Peyer's patch (tissue), 4 donors: ENCODE results near the gene PPM1M. TPM values are rescaled to one million over a fixed set of nuclear protein-coding genes. Genes with fewer than 3 reads are reported as not detected.
A peak's percentile ranks its signal among the peaks of the same experiment; 100 is the strongest.

Experiments
- DNase-seq, 3 donors: peaks; one replicate each; pipeline ENCODE4 v3.0.0-alpha.2; 2017 to 2019
- H3K27ac ChIP-seq, 4 donors: fragments of 200-600 bp; sonication (generic); one replicate each; pipeline ENCODE4 v1.5.1; 2016 to 2019
- H3K27me3 ChIP-seq, 2 donors: fragments of 200-600 bp; sonication (generic); one replicate each; pipeline ENCODE4 v1.5.1; 2019
- H3K36me3 ChIP-seq, 3 donors: fragments of 200-600 bp; sonication (generic); one replicate each; pipeline ENCODE4 v1.5.1; 2016 to 2019
- H3K4me1 ChIP-seq, 4 donors: fragments of 200-600 bp; sonication (generic); one replicate each; pipeline ENCODE4 v1.5.1; 2016 to 2019
- H3K4me3 ChIP-seq, 4 donors: fragments of 200-600 bp; sonication (generic); 1 replicate in 3 of 4; 2 replicates in 1 of 4; pipeline ENCODE4 v1.5.1; 2016 to 2019; ENCODE audit warnings: mild to moderate bottlenecking in 1 of 4
- H3K9me3 ChIP-seq, 4 donors: fragments of 200-600 bp; sonication (generic); one replicate each; pipeline ENCODE4 v1.5.1; 2016 to 2019; ENCODE audit warnings: mild to moderate bottlenecking in 1 of 4
- POLR2A ChIP-seq, 2 donors: fragments of 450-650 bp; IDR thresholded peaks; one replicate each; pipeline ENCODE4 v1.5.1; 2017; ENCODE audit warnings: antibody characterized with exemption in 2 of 2, mild to moderate bottlenecking in 2 of 2, moderate library complexity in 2 of 2
- total RNA-seq, 4 donors: library from RNA; depleted of rRNA; stranded (reverse); fragments of >200 nt; gene quantifications; one replicate each; pipeline ENCODE4 v1.1.0, GENCODE V29; 2016
- TF ChIP-seq, protein P1 (sequence below), 6 experiments: fragments of 450-650 bp in 4 of 6; fragments of 200-600 bp in 2 of 6; sonication (generic) in 1 of 6; IDR thresholded peaks; one replicate each; pipeline ENCODE4 v1.5.1; 2017 to 2019; ENCODE audit warnings: antibody characterized with exemption in 6 of 6, mild to moderate bottlenecking in 3 of 6, moderate library complexity in 1 of 6

The PPM1M gene
- total RNA-seq, 4 donors from 2014 or later = 4.0 to 32.2 (median 6.7) TPM

GRCh38 chr3:52248816-52249547 lies 3.4 kb downstream of the PPM1M start:
- H3K27me3 ChIP-seq = no peaks in the 10 kb centered on the region
- peaks cover 0 to 37% (median 0%) of the 10 kb centered on the region in 3 donors for H3K36me3 ChIP-seq
- DNase-seq = peak in 1 of 3 donors; percentile 59
- TF ChIP-seq, protein P1, sequence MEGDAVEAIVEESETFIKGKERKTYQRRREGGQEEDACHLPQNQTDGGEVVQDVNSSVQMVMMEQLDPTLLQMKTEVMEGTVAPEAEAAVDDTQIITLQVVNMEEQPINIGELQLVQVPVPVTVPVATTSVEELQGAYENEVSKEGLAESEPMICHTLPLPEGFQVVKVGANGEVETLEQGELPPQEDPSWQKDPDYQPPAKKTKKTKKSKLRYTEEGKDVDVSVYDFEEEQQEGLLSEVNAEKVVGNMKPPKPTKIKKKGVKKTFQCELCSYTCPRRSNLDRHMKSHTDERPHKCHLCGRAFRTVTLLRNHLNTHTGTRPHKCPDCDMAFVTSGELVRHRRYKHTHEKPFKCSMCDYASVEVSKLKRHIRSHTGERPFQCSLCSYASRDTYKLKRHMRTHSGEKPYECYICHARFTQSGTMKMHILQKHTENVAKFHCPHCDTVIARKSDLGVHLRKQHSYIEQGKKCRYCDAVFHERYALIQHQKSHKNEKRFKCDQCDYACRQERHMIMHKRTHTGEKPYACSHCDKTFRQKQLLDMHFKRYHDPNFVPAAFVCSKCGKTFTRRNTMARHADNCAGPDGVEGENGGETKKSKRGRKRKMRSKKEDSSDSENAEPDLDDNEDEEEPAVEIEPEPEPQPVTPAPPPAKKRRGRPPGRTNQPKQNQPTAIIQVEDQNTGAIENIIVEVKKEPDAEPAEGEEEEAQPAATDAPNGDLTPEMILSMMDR (IDR thresholded peaks at IDR 0.05) = no peak
- TF ChIP-seq POLR2A (IDR thresholded peaks at IDR 0.05) = no peak
- H3K9me3 ChIP-seq = no peaks in the 10 kb centered on the region
- H3K27ac ChIP-seq = no peak overlapping the region
- peaks cover 3 to 26% (median 19%) of the 10 kb centered on the region in 4 donors for H3K4me1 ChIP-seq
- H3K4me3 ChIP-seq = no peak overlapping the region

GRCh38 chr3:52249683-52250082 lies 4.1 kb downstream of the PPM1M start:
- Histone ChIP-seq H3K4me3 (no peak overlapping the region), H3K4me1 (peaks cover 3 to 24% (median 19%) of the 10 kb centered on the region in 4 donors), H3K36me3 (peaks cover 0 to 42% (median 0%) of the 10 kb centered on the region in 3 donors), H3K27ac (no peak overlapping the region), H3K27me3 (no peaks in the 10 kb centered on the region), H3K9me3 (no peaks in the 10 kb centered on the region)
- TF ChIP-seq, protein P1 (IDR thresholded peaks at IDR 0.05) = no peak
- TF ChIP-seq POLR2A (IDR thresholded peaks at IDR 0.05) = no peak
- DNase-seq = peak in 1 of 3 donors; percentile 45

DNA sequence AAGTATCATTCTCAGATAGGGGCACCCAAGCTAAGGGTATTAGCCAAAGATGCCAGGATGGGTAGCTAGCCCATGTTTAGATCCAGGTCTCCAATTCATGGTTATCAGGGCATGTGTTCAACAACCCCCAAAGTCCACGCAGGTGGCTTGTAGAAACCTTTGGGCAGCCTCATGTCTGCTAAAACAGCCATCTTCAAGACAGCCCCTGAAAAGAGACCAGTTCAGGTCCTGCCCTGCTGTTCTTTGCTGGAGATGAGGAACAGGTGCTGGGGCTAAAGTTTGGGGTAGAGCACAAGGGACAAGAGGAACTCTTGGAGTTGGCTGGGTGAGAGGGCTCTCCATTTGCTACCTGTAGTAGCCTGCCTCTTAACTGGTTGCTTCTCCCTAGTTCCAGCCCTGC lies 4.6 kb downstream of the PPM1M start:
- H3K27me3 ChIP-seq = no peaks in the 10 kb centered on the region
- H3K9me3 ChIP-seq = no peaks in the 10 kb centered on the region
- peak in 1 of 3 donors; percentile 29 for DNase-seq
- H3K4me3 ChIP-seq = no peak overlapping the region
- peaks cover 2 to 22% (median 16%) of the 10 kb centered on the region in 4 donors for H3K4me1 ChIP-seq
- TF ChIP-seq POLR2A (IDR thresholded peaks at IDR 0.05) = no peak
- TF ChIP-seq, protein P1 (IDR thresholded peaks at IDR 0.05) = no peak
- peaks cover 0 to 46% (median 0%) of the 10 kb centered on the region in 3 donors for H3K36me3 ChIP-seq
- peak overlapping the region in 1 of 4 donors; percentile 42 for H3K27ac ChIP-seq

DNA sequence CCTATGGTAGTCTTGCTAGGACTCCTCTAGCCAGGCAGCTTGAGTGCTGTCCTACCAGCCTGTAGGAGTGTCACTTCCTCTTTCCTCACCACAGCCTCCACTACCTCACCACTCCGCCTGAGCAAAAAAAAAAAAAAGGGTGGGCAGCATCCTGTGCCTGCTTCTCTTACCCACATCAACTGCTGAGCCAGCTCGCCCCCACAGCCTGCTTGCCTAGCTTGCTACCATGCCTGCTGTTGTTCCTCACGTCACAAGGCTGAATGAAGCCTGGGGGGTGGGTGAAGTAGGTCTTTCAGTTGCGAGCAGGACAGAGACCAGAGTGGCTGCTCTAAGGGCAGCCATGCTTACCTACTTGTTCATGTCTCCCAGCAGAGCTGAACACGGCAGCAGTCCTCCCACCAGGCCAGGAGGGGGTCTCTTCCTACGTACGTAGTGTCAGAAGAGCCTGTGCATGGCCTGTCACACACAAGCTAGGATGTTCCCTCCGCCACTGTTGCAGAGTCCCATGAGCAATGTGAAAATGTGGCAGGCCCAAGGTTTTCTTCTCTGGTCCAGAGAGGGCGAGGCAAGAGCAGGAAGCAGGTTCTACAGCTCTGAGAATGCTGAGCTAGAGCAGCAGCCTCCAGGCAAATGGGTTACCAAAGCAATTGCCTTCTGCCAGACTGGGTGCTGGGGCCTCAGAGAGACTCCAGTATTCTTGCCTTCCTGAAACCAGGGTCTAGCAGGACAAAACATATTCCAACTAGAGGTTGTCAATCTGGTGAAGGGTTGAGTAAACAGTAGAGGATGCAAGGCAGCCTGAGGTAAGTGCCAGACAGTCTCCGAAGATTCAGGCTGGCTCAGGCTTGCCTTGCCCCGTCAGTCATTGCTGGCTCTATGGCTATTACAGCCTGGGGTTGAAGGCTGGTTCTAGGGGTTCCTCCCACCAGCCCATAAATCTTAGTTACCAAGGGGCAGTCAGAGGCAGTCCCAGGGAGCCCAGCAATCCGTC lies 8.1 kb downstream of the PPM1M start:
- Histone ChIP-seq H3K4me3 (peak overlapping the region in 1 of 4 donors; percentile 10), H3K4me1 (peaks cover 0 to 16% (median 10%) of the 10 kb centered on the region in 4 donors), H3K9me3 (no peaks in the 10 kb centered on the region), H3K27me3 (no peaks in the 10 kb centered on the region), H3K36me3 (peaks cover 0 to 81% (median 5%) of the 10 kb centered on the region in 3 donors), H3K27ac (peak overlapping the region; percentile 74 to 86 (median 78))
- DNase-seq = peak in 2 of 3 donors; percentile 88 to 91
- no peak for TF ChIP-seq POLR2A (IDR thresholded peaks at IDR 0.05)
- TF ChIP-seq, protein P1 (IDR thresholded peaks at IDR 0.05) = no peak

DNA sequence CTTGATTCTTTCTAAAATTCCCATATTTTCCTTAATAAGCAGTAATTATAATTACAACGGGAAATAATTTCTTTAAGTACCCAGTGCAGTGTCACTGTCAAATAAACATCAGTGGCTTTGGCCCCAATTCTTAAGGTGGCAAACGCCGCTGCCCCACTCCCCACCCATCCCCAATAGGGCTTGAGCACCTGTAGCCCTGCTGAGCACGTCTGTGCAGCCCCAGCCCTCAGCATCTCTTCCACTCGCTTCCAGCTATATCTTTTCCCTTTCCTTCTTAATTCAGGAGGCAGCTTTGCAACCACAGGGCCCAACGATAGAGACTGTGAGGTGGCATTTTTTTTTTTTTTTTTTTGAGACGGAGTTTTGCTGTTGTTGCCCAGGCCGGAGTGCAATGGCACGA lies 9.0 kb downstream of the PPM1M start:
- Histone ChIP-seq H3K36me3 (peaks cover 0 to 88% (median 5%) of the 10 kb centered on the region in 3 donors), H3K27me3 (no peaks in the 10 kb centered on the region), H3K9me3 (no peaks in the 10 kb centered on the region), H3K4me1 (peaks cover 0 to 16% (median 10%) of the 10 kb centered on the region in 4 donors), H3K27ac (no peak overlapping the region), H3K4me3 (no peak overlapping the region)
- no peak for TF ChIP-seq POLR2A (IDR thresholded peaks at IDR 0.05)
- TF ChIP-seq, protein P1 (IDR thresholded peaks at IDR 0.05) = no peak
- DNase-seq = no peak
